ENCODE measurements around the gene KREMEN1. TPM values are rescaled to one million over a fixed set of nuclear protein-coding genes. Genes with fewer than 3 reads are reported as not detected.

Gene KREMEN1
- total and polyA plus RNA-seq, 9 of the 15 experiments (the other 6 are each of a cell fraction or from before 2014, with no cell fraction given), result 0.69 to 11.5 (median 4.3) TPM

DNA sequence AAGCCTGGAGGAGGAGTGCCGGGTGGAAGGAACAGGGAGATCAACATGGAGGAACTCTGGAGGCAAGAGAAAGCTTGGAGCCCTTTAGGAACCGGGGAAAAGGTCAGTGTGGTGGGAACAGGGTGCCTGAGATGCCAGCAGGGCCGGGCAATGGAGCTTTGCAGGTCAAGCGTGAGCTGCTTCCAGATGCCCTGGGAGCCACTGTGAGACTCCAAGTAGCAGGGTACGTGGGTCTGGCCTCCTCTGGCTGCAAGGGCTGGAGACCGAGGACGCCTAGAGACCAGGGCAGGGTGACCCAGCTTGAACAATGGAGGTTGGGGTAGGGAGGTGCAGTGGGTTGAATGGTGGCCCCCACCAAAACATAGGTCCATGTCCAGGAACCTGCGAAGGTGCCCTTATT lies 117.2 kb downstream of the KREMEN1 start (continued):
- TF ChIP-seq, protein P1, sequence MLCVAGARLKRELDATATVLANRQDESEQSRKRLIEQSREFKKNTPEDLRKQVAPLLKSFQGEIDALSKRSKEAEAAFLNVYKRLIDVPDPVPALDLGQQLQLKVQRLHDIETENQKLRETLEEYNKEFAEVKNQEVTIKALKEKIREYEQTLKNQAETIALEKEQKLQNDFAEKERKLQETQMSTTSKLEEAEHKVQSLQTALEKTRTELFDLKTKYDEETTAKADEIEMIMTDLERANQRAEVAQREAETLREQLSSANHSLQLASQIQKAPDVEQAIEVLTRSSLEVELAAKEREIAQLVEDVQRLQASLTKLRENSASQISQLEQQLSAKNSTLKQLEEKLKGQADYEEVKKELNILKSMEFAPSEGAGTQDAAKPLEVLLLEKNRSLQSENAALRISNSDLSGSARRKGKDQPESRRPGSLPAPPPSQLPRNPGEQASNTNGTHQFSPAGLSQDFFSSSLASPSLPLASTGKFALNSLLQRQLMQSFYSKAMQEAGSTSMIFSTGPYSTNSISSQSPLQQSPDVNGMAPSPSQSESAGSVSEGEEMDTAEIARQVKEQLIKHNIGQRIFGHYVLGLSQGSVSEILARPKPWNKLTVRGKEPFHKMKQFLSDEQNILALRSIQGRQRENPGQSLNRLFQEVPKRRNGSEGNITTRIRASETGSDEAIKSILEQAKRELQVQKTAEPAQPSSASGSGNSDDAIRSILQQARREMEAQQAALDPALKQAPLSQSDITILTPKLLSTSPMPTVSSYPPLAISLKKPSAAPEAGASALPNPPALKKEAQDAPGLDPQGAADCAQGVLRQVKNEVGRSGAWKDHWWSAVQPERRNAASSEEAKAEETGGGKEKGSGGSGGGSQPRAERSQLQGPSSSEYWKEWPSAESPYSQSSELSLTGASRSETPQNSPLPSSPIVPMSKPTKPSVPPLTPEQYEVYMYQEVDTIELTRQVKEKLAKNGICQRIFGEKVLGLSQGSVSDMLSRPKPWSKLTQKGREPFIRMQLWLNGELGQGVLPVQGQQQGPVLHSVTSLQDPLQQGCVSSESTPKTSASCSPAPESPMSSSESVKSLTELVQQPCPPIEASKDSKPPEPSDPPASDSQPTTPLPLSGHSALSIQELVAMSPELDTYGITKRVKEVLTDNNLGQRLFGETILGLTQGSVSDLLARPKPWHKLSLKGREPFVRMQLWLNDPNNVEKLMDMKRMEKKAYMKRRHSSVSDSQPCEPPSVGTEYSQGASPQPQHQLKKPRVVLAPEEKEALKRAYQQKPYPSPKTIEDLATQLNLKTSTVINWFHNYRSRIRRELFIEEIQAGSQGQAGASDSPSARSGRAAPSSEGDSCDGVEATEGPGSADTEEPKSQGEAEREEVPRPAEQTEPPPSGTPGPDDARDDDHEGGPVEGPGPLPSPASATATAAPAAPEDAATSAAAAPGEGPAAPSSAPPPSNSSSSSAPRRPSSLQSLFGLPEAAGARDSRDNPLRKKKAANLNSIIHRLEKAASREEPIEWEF (CRISPR knock-in tag; IDR thresholded peaks at IDR 0.05), result no peak
- TF ChIP-seq, protein P2, sequence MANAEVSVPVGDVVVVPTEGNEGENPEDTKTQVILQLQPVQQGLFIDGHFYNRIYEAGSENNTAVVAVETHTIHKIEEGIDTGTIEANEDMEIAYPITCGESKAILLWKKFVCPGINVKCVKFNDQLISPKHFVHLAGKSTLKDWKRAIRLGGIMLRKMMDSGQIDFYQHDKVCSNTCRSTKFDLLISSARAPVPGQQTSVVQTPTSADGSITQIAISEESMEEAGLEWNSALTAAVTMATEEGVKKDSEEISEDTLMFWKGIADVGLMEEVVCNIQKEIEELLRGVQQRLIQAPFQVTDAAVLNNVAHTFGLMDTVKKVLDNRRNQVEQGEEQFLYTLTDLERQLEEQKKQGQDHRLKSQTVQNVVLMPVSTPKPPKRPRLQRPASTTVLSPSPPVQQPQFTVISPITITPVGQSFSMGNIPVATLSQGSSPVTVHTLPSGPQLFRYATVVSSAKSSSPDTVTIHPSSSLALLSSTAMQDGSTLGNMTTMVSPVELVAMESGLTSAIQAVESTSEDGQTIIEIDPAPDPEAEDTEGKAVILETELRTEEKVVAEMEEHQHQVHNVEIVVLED (CRISPR knock-in tag; IDR thresholded peaks at IDR 0.05), result no peak

DNA sequence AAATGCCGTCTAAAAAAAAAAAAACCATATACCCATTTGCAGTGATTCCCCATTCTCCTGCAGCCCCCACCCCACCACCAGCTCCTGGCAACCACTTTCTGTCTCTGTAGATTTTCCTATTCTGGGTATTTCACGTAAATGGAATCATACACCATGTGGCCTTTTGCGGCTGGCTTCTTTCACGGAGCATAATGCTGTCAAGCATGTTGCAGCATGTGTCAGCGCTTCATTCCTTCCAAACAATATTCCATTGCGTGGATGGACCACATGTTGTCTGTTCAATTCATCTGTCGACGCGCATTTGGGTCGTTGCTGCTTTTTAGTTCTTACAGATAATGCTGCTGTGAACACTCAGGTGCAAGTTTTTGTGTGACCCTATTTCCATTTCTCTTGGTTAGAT lies 118.1 kb downstream of the KREMEN1 start:
- H3K79me2 ChIP-seq (ENCODE audit: control insufficient read depth, insufficient read depth, low read length), result no peaks in the 10 kb centered on the region; the same call in 2 of the 3 replicates
- no peak overlapping the region for H3K9ac ChIP-seq (ENCODE audit: insufficient read depth in 1 of 2, low read depth in 2 of 2, low read length in 2 of 2)
- no peak overlapping the region for H3K27ac ChIP-seq (ENCODE audit: extremely low read depth, low read depth, low read length)
- no peaks in the 10 kb centered on the region for H4K20me1 ChIP-seq (replicated peaks; ENCODE audit: control insufficient read depth, insufficient read depth, low read length)
- ChIA-PET POLR2A (interaction anchor here (1.1 kb wide), 1 partner anchor 16 kb away, joined by 3 read pairs; no protein-coding TSS in a partner anchor), CTCF (ENCODE audit: low intra/inter-chr PET ratio) (no interaction called here)
- intact Hi-C loops (cut with micrococcal nuclease), result no loop called here
- WGBS (ENCODE audit: insufficient coverage, low coverage, missing lambda C conversion rate), result 72% methylated on average over 10 of the region's 10 CpGs
- H3K4me1 ChIP-seq (replicated peaks in 1 of 2; ENCODE audit: control insufficient read depth in 2 of 2, insufficient read depth in 2 of 2, low read length in 2 of 2), result peaks cover 11 to 23% of the 10 kb centered on the region in 2 experiments
- no peaks in the 10 kb centered on the region for H3K27me3 ChIP-seq (ENCODE audit: control insufficient read depth in 2 of 2, insufficient read depth in 2 of 2, low read length in 2 of 2)
- FAIRE-seq, result no peak
- H3K9me3 ChIP-seq (replicated peaks; ENCODE audit: control insufficient read depth, insufficient read depth, low read depth, low read length), result peaks cover 2% of the 10 kb centered on the region
- no peak overlapping the region for H2AFZ ChIP-seq (ENCODE audit: low read depth, low read length)
- H3K4me3 ChIP-seq, result no peak overlapping the region
- no TSS peak for BruUV-seq (replicated peaks)
- no peaks in the 10 kb centered on the region for H3K9me1 ChIP-seq (ENCODE audit: control insufficient read depth, insufficient read depth, low read length)
- in situ Hi-C loops (cut with MboI), result no loop called here
- H3K36me3 ChIP-seq (ENCODE audit: control insufficient read depth, insufficient read depth, low read length), result no peaks in the 10 kb centered on the region
- DNase-seq (ENCODE audit: extremely low read depth in 1 of 4, low spot score in 3 of 4), result no peak
- H3K4me2 ChIP-seq (ENCODE audit: insufficient read depth, low read length), result no peak overlapping the region
- no peak for ATAC-seq
- TF ChIP-seq, protein P3, sequence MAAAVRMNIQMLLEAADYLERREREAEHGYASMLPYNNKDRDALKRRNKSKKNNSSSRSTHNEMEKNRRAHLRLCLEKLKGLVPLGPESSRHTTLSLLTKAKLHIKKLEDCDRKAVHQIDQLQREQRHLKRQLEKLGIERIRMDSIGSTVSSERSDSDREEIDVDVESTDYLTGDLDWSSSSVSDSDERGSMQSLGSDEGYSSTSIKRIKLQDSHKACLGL (CRISPR knock-in tag; IDR thresholded peaks at IDR 0.05; ENCODE audit: borderline replicate concordance, poor library complexity, severe bottlenecking), result no peak
